CD4-positive, alpha-beta T cell treated with Interleukin-12 subunit alpha and Interleukin-12 subunit beta, for 1 hour (primary cell): ENCODE results near the gene LHB.
A peak's percentile ranks its signal among the peaks of the same experiment; 100 is the strongest.
"Not testable (repeated sequence)": the region's sequence is repeated elsewhere in the genome, so short reads cannot be mapped to it uniquely, and the experiment has no call there.

Experiments used
- DNase-seq: peaks from one replicate; pipeline ENCODE4 v3.0.0-alpha.2; 2020

LHB gene

GRCh38 chr19:49017041-49017665 is at the start of gene LHB:
Gene LHB (minus strand): TSS chr19:49017091. CDS start chr19:49017081, 10 bp downstream.
- no peak for DNase-seq

- DNase-seq, result no peak
Measured at GRCh38 chr19:49065905-49066512, 49.1 kb upstream of the LHB start.

- DNase-seq, result no peak
Measured at GRCh38 chr19:49064768-49065611, 48.1 kb upstream of the LHB start, which contains the start of gene NTF4. Gene NTF4 (minus strand): TSS chr19:49064818. CDS start chr19:49061997, 2,821 bp downstream.

- DNase-seq, result no peak
Measured at GRCh38 chr19:49064029-49064629, 47.2 kb upstream of the LHB start.

GRCh38 chr19:49061445-49061844 is 44.6 kb upstream of the LHB start:
- DNase-seq, result no peak

GRCh38 chr19:49061000-49061399 is 44.1 kb upstream of the LHB start:
- DNase-seq, result no peak

- no peak for DNase-seq
Measured at GRCh38 chr19:49059053-49059452, 42.2 kb upstream of the LHB start.

GRCh38 chr19:49058562-49058961 is 41.7 kb upstream of the LHB start:
- no peak for DNase-seq

- peak; percentile 35 for DNase-seq
Measured at GRCh38 chr19:49057636-49058234, 40.8 kb upstream of the LHB start, which contains the start of gene CGB7. Gene CGB7 (minus strand): TSS chr19:49057749. CDS start chr19:49055375, 2,374 bp downstream.

GRCh38 chr19:49056902-49057596 is 40.2 kb upstream of the LHB start:
- not testable (repeated sequence) for DNase-seq

- DNase-seq, result peak; percentile 51
Measured at GRCh38 chr19:49056101-49056901, 39.4 kb upstream of the LHB start.

- not testable (repeated sequence) for DNase-seq
Measured at GRCh38 chr19:49050376-49051033, 33.6 kb upstream of the LHB start.

- DNase-seq, result not testable (repeated sequence)
Measured at GRCh38 chr19:49049834-49050233, 32.9 kb upstream of the LHB start.

GRCh38 chr19:49049011-49049410 is 32.1 kb upstream of the LHB start, which contains the start of gene CGB8:
Gene CGB8 (minus strand): TSS chr19:49049111. CDS start chr19:49048739, 372 bp downstream.
- DNase-seq, result not testable (repeated sequence)

- not testable (repeated sequence) for DNase-seq
Measured at GRCh38 chr19:49043548-49043947, 26.7 kb upstream of the LHB start, which contains the start of gene CGB5. Gene CGB5 (plus strand): TSS chr19:49043848. CDS start chr19:49044210, 362 bp downstream.

GRCh38 chr19:49042666-49043065 is 25.8 kb upstream of the LHB start:
- DNase-seq, result not testable (repeated sequence)

GRCh38 chr19:49042177-49042576 is 25.3 kb upstream of the LHB start:
- no peak for DNase-seq

GRCh38 chr19:49039736-49040135 is 22.8 kb upstream of the LHB start:
- not testable (repeated sequence) for DNase-seq

- DNase-seq, result not testable (repeated sequence)
Measured at GRCh38 chr19:49038557-49039276, 21.8 kb upstream of the LHB start.

- DNase-seq, result not testable (repeated sequence)
Measured at GRCh38 chr19:49038111-49038510, 21.2 kb upstream of the LHB start.
